Hepatocyte (in vitro differentiated cells): ENCODE results near the gene TMA7. TPM values are rescaled to one million over a fixed set of nuclear protein-coding genes. Genes with fewer than 3 reads are reported as not detected.

ENCODE experiments used
- DNase-seq: peaks from one replicate; pipeline ENCODE4 v3.0.0-alpha.2; 2016; ENCODE audit warnings: low spot score
- H2AFZ ChIP-seq: fragments of 200-600 bp; sonication (generic); 2 replicates; pipeline ENCODE4 v1.6.0; 2016; ENCODE audit warnings: antibody characterized with exemption, mild to moderate bottlenecking
- H3K27ac ChIP-seq: fragments of 200-600 bp; sonication (generic); 2 replicates; pipeline ENCODE4 v1.5.1; 2016; ENCODE audit warnings: mild to moderate bottlenecking
- H3K27me3 ChIP-seq: fragments of 200-600 bp; sonication (generic); 2 replicates; pipeline ENCODE4 v1.6.1; 2016
- H3K36me3 ChIP-seq: fragments of 200-600 bp; sonication (generic); replicated peaks from 2 replicates; pipeline ENCODE4 v1.5.1; 2016; ENCODE audit warnings: low read depth; ENCODE audit not compliant: insufficient read depth
- H3K4me1 ChIP-seq: fragments of 200-600 bp; sonication (generic); 2 replicates; pipeline ENCODE4 v1.5.1; 2016; ENCODE audit warnings: mild to moderate bottlenecking, moderate library complexity; ENCODE audit not compliant: insufficient read depth
- H3K4me2 ChIP-seq: fragments of 200-600 bp; sonication (generic); 2 replicates; pipeline ENCODE4 v1.6.0; 2016
- H3K4me3 ChIP-seq: fragments of 200-600 bp; sonication (generic); 2 replicates; pipeline ENCODE4 v1.5.1; 2016; ENCODE audit warnings: mild to moderate bottlenecking
- H3K79me2 ChIP-seq: fragments of 200-600 bp; sonication (generic); 2 replicates; pipeline ENCODE4 v1.6.0; 2017; ENCODE audit warnings: mild to moderate bottlenecking
- H3K9me2 ChIP-seq: fragments of 200-600 bp; sonication (generic); replicated peaks from 2 replicates; pipeline ENCODE4 v1.6.0; 2017; ENCODE audit warnings: mild to moderate bottlenecking; ENCODE audit not compliant: insufficient read depth
- H3K9me3 ChIP-seq: fragments of 200-600 bp; sonication (generic); 2 replicates; pipeline ENCODE4 v1.5.1; 2016; ENCODE audit warnings: low read depth, mild to moderate bottlenecking
- H4K20me1 ChIP-seq: fragments of 200-600 bp; sonication (generic); 2 replicates; pipeline ENCODE4 v1.6.0; 2016; ENCODE audit warnings: mild to moderate bottlenecking; ENCODE audit not compliant: insufficient read depth, poor library complexity, severe bottlenecking
- EZH2 ChIP-seq: fragments of 200-600 bp; sonication (generic); IDR thresholded peaks from 2 replicates; pipeline ENCODE4 v1.6.1; 2016; ENCODE audit warnings: antibody characterized with exemption, mild to moderate bottlenecking, borderline replicate concordance
- EZH2phosphoT487 ChIP-seq: fragments of 200-600 bp; sonication (generic); IDR thresholded peaks from one replicate; pipeline ENCODE4 v1.6.1; 2018; ENCODE audit warnings: antibody characterized with exemption, mild to moderate bottlenecking, low read depth, moderate library complexity; ENCODE audit not compliant: unreplicated experiment, severe bottlenecking
- WGBS: methylation state at CpG from one replicate; pipeline ENCODE4 v1.1.6; 2016; ENCODE audit warnings: low lambda C conversion rate; ENCODE audit errors: missing lambda C conversion rate; 5-methylcytosine and 5-hydroxymethylcytosine counted together
- polyA plus RNA-seq: library from polyadenylated mRNA; unstranded; fragments of >200 nt; fragmentation: Nextera tagmentation; extraction: Ambion mirVana; gene quantifications from 2 replicates; pipeline ENCODE4 v1.2.1, GENCODE V29; 2016
- total RNA-seq: library from RNA; depleted of rRNA; stranded (reverse); fragments of >200 nt; gene quantifications from 2 replicates; pipeline ENCODE4 v1.2.3, GENCODE V29; 2014
- TF ChIP-seq, protein P1 (sequence below): fragments of 200-600 bp; sonication (generic); IDR thresholded peaks from 2 replicates; pipeline ENCODE4 v1.5.1; 2016; ENCODE audit warnings: antibody characterized with exemption, mild to moderate bottlenecking; ENCODE audit not compliant: poor library complexity

The TMA7 gene
- total and polyA plus RNA-seq, 2 experiments from 2014 or later, result 381 to 503 TPM

DNA sequence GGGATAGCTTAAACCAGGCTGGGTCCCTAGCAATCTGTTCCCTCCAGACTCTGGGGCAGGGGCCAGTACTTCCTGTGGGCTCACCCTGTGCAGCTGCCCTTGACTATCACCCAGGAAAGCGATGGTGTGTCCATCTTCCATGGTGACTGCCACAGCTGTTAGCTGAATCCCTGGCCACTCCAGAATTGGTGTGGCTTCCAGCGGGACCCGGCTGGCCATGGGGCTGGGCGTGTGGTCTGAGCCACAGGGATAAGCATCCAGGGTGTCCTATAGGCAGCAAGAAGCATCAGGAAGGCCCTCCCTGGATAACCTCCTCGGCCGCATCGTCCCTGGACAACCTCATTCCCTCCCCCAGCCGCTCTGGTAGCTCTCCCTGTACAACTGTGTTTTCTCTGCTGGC, 17.4 kb upstream of the TMA7 start:
- Histone ChIP-seq H3K36me3 (no peaks in the 10 kb centered on the region), H3K27ac (no peak overlapping the region), H3K4me1 (peaks cover 30% of the 10 kb centered on the region), H3K4me2 (no peak overlapping the region), H3K4me3 (no peak overlapping the region), H4K20me1 (peaks cover 45% of the 10 kb centered on the region), H3K9me3 (no peaks in the 10 kb centered on the region), H3K79me2 (peaks cover 62% of the 10 kb centered on the region), H2AFZ (no peak overlapping the region), H3K9me2 (no peaks in the 10 kb centered on the region), H3K27me3 (no peaks in the 10 kb centered on the region)
- TF ChIP-seq, protein P1, sequence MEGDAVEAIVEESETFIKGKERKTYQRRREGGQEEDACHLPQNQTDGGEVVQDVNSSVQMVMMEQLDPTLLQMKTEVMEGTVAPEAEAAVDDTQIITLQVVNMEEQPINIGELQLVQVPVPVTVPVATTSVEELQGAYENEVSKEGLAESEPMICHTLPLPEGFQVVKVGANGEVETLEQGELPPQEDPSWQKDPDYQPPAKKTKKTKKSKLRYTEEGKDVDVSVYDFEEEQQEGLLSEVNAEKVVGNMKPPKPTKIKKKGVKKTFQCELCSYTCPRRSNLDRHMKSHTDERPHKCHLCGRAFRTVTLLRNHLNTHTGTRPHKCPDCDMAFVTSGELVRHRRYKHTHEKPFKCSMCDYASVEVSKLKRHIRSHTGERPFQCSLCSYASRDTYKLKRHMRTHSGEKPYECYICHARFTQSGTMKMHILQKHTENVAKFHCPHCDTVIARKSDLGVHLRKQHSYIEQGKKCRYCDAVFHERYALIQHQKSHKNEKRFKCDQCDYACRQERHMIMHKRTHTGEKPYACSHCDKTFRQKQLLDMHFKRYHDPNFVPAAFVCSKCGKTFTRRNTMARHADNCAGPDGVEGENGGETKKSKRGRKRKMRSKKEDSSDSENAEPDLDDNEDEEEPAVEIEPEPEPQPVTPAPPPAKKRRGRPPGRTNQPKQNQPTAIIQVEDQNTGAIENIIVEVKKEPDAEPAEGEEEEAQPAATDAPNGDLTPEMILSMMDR, result no peak
- TF ChIP-seq EZH2 (no peak), EZH2phosphoT487 (no peak)
- 92% methylated on average over 8 of the region's 8 CpGs for WGBS
- DNase-seq, result no peak

DNA sequence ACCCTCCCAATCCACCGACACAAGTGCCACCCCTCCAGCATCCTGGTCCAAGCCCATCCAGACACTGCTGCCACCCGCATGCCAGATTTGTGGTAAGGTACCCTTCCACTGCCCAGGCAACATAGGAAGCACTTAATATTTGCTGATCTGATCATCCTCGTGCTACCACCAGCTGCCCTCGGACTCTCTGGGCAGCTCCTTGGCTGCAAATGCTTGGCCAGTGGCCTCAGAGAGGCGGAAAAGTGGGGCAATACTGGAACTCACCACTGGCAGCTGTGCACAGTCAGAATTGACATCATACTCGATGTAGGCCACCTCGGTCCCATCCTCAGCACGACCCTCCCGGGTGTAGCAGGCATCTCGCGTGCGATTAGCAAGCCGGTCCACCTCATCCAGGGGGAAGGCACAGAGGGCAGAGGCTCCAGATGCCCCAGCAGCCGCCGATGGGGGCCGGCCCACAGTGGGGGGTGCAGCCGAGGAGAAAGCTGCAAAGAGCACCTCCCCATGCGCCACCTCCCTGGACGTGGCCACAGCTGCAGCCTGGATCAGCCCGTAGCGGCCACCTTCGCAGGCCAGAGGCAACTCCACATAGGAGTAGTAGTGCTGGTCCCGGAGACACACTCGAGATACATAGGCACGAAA, 16.7 kb upstream of the TMA7 start:
- no peaks in the 10 kb centered on the region for H3K27me3 ChIP-seq
- H3K79me2 ChIP-seq, result peaks cover 69% of the 10 kb centered on the region
- TF ChIP-seq EZH2 (no peak), EZH2phosphoT487 (no peak)
- TF ChIP-seq, protein P1, result no peak
- peaks cover 49% of the 10 kb centered on the region for H4K20me1 ChIP-seq
- peaks cover 34% of the 10 kb centered on the region for H3K4me1 ChIP-seq
- no peaks in the 10 kb centered on the region for H3K36me3 ChIP-seq
- no peak overlapping the region for H3K27ac ChIP-seq
- H2AFZ ChIP-seq, result no peak overlapping the region
- no peak overlapping the region for H3K4me2 ChIP-seq
- DNase-seq, result no peak
- no peaks in the 10 kb centered on the region for H3K9me3 ChIP-seq
- no peak overlapping the region for H3K4me3 ChIP-seq
- WGBS, result 94% methylated on average over 25 of the region's 25 CpGs
- H3K9me2 ChIP-seq, result no peaks in the 10 kb centered on the region

DNA sequence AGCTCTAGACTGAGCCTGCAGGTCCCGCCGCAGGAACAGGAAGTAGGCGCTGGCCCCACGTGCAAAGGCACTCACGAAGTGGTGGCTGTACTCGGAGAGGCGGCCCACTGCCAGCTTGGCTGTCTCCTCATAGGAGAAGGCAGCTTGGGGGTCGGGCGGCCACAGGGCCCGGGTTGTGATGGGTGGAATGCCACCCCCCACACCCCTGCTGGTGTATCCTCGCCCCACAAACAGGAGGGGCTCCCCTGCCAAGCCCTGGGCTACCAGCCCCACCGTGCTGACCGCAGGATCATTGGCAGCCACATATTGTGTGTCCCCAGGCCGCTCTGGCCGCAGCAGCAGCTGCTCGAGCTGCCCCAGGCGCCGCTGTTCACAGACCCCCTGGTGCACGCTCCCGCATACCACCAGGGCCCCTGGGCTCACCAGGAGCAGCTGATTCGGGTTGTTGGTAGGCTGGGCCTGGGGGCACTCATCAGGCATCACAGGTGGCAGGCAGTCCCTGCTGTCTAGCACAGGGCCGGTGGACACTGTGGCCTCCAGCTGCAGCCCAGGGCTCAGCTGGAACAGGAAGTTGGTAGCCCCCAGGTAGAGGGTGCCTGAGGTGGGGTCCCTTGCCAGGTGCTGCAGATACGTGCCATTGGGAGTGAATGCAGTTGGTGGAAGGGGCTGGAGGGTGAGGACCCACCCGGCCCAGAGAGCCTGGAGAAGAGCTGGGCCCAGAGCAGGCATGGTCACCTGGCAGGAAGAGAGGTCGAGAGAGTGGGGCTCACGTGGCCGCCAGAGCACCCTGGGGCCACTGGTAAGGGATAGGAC, 16.0 kb upstream of the TMA7 start:
- no peak overlapping the region for H2AFZ ChIP-seq
- H3K4me3 ChIP-seq, result no peak overlapping the region
- H3K36me3 ChIP-seq, result no peaks in the 10 kb centered on the region
- no peak overlapping the region for H3K27ac ChIP-seq
- peaks cover 49% of the 10 kb centered on the region for H4K20me1 ChIP-seq
- H3K79me2 ChIP-seq, result peaks cover 76% of the 10 kb centered on the region
- TF ChIP-seq EZH2 (no peak), EZH2phosphoT487 (no peak)
- TF ChIP-seq, protein P1, result no peak
- peaks cover 34% of the 10 kb centered on the region for H3K4me1 ChIP-seq
- no peaks in the 10 kb centered on the region for H3K9me3 ChIP-seq
- 93% methylated on average over 27 of the region's 27 CpGs for WGBS
- DNase-seq, result no peak
- no peaks in the 10 kb centered on the region for H3K27me3 ChIP-seq
- no peak overlapping the region for H3K4me2 ChIP-seq
- no peaks in the 10 kb centered on the region for H3K9me2 ChIP-seq
